ENCODE data around the gene ADD1.
"Not testable (repeated sequence)": the region's sequence is repeated elsewhere in the genome, so short reads cannot be mapped to it uniquely, and the experiment has no call there.

DNA sequence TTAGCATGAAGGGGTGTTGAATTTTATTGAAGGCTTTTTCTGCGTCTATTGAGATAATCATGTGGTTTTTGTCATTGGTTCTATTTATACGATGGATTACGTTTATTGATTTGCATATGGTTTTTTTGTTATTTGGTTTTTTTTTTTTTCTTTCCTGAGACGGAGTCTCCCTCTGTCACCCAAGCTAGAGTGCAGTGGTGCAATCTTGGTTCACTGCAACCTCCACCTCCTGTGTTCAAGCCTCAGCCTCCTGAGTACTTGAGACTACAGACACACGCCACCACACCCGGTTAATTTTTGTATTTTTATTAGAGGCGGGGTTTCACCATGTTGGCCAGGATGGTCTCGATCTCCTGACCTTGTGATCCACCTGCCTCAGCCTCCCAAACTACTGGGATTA lies 75.1 kb downstream of the ADD1 start:
- TF ChIP-seq, protein P1, sequence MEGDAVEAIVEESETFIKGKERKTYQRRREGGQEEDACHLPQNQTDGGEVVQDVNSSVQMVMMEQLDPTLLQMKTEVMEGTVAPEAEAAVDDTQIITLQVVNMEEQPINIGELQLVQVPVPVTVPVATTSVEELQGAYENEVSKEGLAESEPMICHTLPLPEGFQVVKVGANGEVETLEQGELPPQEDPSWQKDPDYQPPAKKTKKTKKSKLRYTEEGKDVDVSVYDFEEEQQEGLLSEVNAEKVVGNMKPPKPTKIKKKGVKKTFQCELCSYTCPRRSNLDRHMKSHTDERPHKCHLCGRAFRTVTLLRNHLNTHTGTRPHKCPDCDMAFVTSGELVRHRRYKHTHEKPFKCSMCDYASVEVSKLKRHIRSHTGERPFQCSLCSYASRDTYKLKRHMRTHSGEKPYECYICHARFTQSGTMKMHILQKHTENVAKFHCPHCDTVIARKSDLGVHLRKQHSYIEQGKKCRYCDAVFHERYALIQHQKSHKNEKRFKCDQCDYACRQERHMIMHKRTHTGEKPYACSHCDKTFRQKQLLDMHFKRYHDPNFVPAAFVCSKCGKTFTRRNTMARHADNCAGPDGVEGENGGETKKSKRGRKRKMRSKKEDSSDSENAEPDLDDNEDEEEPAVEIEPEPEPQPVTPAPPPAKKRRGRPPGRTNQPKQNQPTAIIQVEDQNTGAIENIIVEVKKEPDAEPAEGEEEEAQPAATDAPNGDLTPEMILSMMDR (IDR thresholded peaks at IDR 0.05), result not testable (repeated sequence)
- not testable (repeated sequence) for TF ChIP-seq POLR2A (IDR thresholded peaks at IDR 0.05)

Measured in right lobe of liver (tissue), 4 donors.